ENCODE results near the gene CLCNKA.

Gene CLCNKA

GRCh38 chr1:16076031-16076864 lies 54.4 kb downstream of the CLCNKA start:
- Mint-ChIP-seq H3K4me3 (no peak overlapping the region), H3K27me3 (ENCODE audit: low read depth) (peaks cover 25% of the 10 kb centered on the region)

GRCh38 chr1:16076865-16077238 lies 55.0 kb downstream of the CLCNKA start:
- H3K9me3 Mint-ChIP-seq, result no peaks in the 10 kb centered on the region
- H3K36me3 Mint-ChIP-seq (ENCODE audit: low read depth), result no peaks in the 10 kb centered on the region
- H3K4me3 Mint-ChIP-seq, result no peak overlapping the region
- peaks cover 11% of the 10 kb centered on the region for H3K4me1 Mint-ChIP-seq (ENCODE audit: low read depth)
- H3K27ac Mint-ChIP-seq, result no peak overlapping the region
- peaks cover 21% of the 10 kb centered on the region for H3K27me3 Mint-ChIP-seq (ENCODE audit: low read depth)

More at GRCh38 chr1:16076031-16076864, 54.4 kb downstream of the CLCNKA start:
- Mint-ChIP-seq H3K4me1 (ENCODE audit: low read depth) (peaks cover 11% of the 10 kb centered on the region), H3K27ac (no peak overlapping the region), H3K36me3 (ENCODE audit: low read depth) (no peaks in the 10 kb centered on the region), H3K9me3 (no peaks in the 10 kb centered on the region)

GRCh38 chr1:16077406-16078245 lies 55.8 kb downstream of the CLCNKA start:
- peaks cover 13% of the 10 kb centered on the region for H3K27me3 Mint-ChIP-seq (ENCODE audit: low read depth)
- H3K9me3 Mint-ChIP-seq, result no peaks in the 10 kb centered on the region
- no peaks in the 10 kb centered on the region for H3K36me3 Mint-ChIP-seq (ENCODE audit: low read depth)
- H3K4me1 Mint-ChIP-seq (ENCODE audit: low read depth), result peaks cover 9% of the 10 kb centered on the region
- no peak overlapping the region for H3K4me3 Mint-ChIP-seq
- peak overlapping the region; percentile 71 for H3K27ac Mint-ChIP-seq

- H3K4me3 Mint-ChIP-seq, result peak overlapping the region; percentile 73
These were observed 57.3 kb downstream of the CLCNKA start for GRCh38 chr1:16078925-16079656.

GRCh38 chr1:16080422-16081150 lies 58.8 kb downstream of the CLCNKA start:
- H3K36me3 Mint-ChIP-seq (ENCODE audit: low read depth), result no peaks in the 10 kb centered on the region
- no peak overlapping the region for H3K27ac Mint-ChIP-seq
- no peaks in the 10 kb centered on the region for H3K9me3 Mint-ChIP-seq
- no peak overlapping the region for H3K4me3 Mint-ChIP-seq
- peaks cover 6% of the 10 kb centered on the region for H3K4me1 Mint-ChIP-seq (ENCODE audit: low read depth)
- peaks cover 2% of the 10 kb centered on the region for H3K27me3 Mint-ChIP-seq (ENCODE audit: low read depth)

More at GRCh38 chr1:16078925-16079656, 57.3 kb downstream of the CLCNKA start:
- H3K27me3 Mint-ChIP-seq (ENCODE audit: low read depth), result peaks cover 6% of the 10 kb centered on the region
- H3K9me3 Mint-ChIP-seq, result no peaks in the 10 kb centered on the region
- peak overlapping the region; percentile 90 for H3K27ac Mint-ChIP-seq
- peaks cover 6% of the 10 kb centered on the region for H3K4me1 Mint-ChIP-seq (ENCODE audit: low read depth)
- no peaks in the 10 kb centered on the region for H3K36me3 Mint-ChIP-seq (ENCODE audit: low read depth)

GRCh38 chr1:16081636-16082035 lies 59.8 kb downstream of the CLCNKA start:
- Mint-ChIP-seq H3K27me3 (ENCODE audit: low read depth) (peaks cover 2% of the 10 kb centered on the region), H3K36me3 (ENCODE audit: low read depth) (no peaks in the 10 kb centered on the region), H3K27ac (no peak overlapping the region), H3K4me1 (ENCODE audit: low read depth) (peaks cover 6% of the 10 kb centered on the region), H3K9me3 (no peaks in the 10 kb centered on the region), H3K4me3 (no peak overlapping the region)

- Mint-ChIP-seq H3K27ac (no peak overlapping the region), H3K9me3 (no peaks in the 10 kb centered on the region), H3K4me3 (no peak overlapping the region), H3K36me3 (ENCODE audit: low read depth) (no peaks in the 10 kb centered on the region), H3K4me1 (ENCODE audit: low read depth) (peaks cover 6% of the 10 kb centered on the region), H3K27me3 (ENCODE audit: low read depth) (peaks cover 2% of the 10 kb centered on the region)
These were observed 60.6 kb downstream of the CLCNKA start for GRCh38 chr1:16082283-16083038.

- H3K27me3 Mint-ChIP-seq (ENCODE audit: low read depth), result peaks cover 2% of the 10 kb centered on the region
- H3K36me3 Mint-ChIP-seq (ENCODE audit: low read depth), result no peaks in the 10 kb centered on the region
- no peaks in the 10 kb centered on the region for H3K9me3 Mint-ChIP-seq
- H3K27ac Mint-ChIP-seq, result no peak overlapping the region
- H3K4me1 Mint-ChIP-seq (ENCODE audit: low read depth), result peaks cover 4% of the 10 kb centered on the region
- H3K4me3 Mint-ChIP-seq, result no peak overlapping the region
These were observed 61.6 kb downstream of the CLCNKA start for GRCh38 chr1:16083486-16083885.

Data from T-helper 1 cell treated with Interleukin-12 subunit alpha and Interleukin-12 subunit beta and Interleukin-4 antibody, amounts not matched to agents 30 μg/mL and 1 μg/mL, for 36 hours (primary cell).